GM19452 (cell line): ENCODE measurements around the gene POMGNT1.
A peak's percentile ranks its signal among the peaks of the same experiment; 100 is the strongest.

Experiments used
- ATAC-seq: cut with Tn5 transposase; IDR thresholded peaks from one replicate; pipeline ENCODE4 v1.9.1; 2021; ENCODE audit not compliant: unreplicated experiment

The POMGNT1 gene

GRCh38 chr1:46158312-46159281 lies 39.6 kb downstream of the POMGNT1 start:
- ATAC-seq = peak; percentile 75

DNA sequence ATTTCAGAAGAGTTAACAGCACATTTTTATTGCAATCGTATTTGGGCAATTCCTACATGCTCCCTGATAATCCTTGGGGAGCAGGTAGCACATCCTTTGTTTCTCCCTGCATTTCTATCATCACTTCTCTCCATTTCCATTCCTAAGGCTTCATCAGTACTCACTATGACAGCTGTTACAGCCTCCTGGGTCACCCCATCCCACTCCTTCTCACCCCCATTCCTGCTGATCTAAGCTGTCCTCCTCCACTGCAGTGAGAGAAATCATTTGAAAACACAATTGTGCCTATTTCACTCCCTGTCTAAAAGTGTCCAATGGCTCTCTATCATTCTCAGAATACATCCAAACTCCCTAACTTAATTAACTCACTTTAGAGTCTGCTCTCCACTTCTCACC lies 40.3 kb downstream of the POMGNT1 start:
- no peak for ATAC-seq

GRCh38 chr1:46153732-46154131 lies 44.5 kb downstream of the POMGNT1 start:
- no peak for ATAC-seq

- ATAC-seq = no peak
Observed at GRCh38 chr1:46153228-46153627, 45.0 kb downstream of the POMGNT1 start.

DNA sequence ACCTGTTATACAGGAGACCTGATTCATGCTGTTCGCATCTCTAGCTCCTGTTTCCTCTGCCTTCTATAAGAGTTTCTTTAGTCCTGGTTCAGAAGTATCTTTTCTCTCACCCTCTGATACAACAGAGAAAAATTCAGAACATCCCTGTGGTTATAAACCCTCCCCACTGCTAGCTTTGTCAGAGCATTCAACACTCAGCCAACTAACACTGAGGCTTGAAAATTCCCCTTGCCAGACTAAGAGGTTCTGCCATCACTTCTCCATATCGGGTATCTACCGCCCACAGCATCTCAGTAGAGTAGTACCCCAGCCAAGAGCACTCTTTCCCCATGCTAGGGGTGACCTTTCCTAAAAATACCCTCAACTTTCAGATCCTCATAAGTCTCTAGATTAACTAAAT lies 46.2 kb downstream of the POMGNT1 start:
- ATAC-seq = no peak

GRCh38 chr1:46150085-46150484 lies 48.1 kb downstream of the POMGNT1 start:
- ATAC-seq = no peak

- no peak for ATAC-seq
Observed at GRCh38 chr1:46148318-46148717, 49.9 kb downstream of the POMGNT1 start.
